NCI-H2107 (cell line): ENCODE measurements around the gene TNFAIP8L3.
"Not testable (repeated sequence)": the region's sequence is repeated elsewhere in the genome, so short reads cannot be mapped to it uniquely, and the experiment has no call there.

Experiments used
- DNase-seq: peaks from one replicate; lab custom pipeline; 2025; lab: John Stamatoyannopoulos, UW

Gene TNFAIP8L3

GRCh38 chr15:51060030-51060673 lies 34.6 kb downstream of the TNFAIP8L3 start:
- DNase-seq = no peak

GRCh38 chr15:51054535-51054934 lies 40.2 kb downstream of the TNFAIP8L3 start:
- DNase-seq = no peak

GRCh38 chr15:51053571-51053970 lies 41.1 kb downstream of the TNFAIP8L3 start:
- no peak for DNase-seq

GRCh38 chr15:51051776-51052175 lies 42.9 kb downstream of the TNFAIP8L3 start:
- no peak for DNase-seq

GRCh38 chr15:51049081-51049480 lies 45.6 kb downstream of the TNFAIP8L3 start:
- DNase-seq = no peak

- DNase-seq = no peak
These were observed 46.4 kb downstream of the TNFAIP8L3 start for GRCh38 chr15:51048308-51048707.

GRCh38 chr15:51046799-51047449 lies 47.8 kb downstream of the TNFAIP8L3 start:
- no peak for DNase-seq

- no peak for DNase-seq
These were observed 48.7 kb downstream of the TNFAIP8L3 start for GRCh38 chr15:51046016-51046415.

- no peak for DNase-seq
These were observed 50.5 kb downstream of the TNFAIP8L3 start for GRCh38 chr15:51044037-51044727.

- no peak for DNase-seq
These were observed 55.8 kb downstream of the TNFAIP8L3 start for GRCh38 chr15:51038974-51039319.

- no peak for DNase-seq
These were observed 56.3 kb downstream of the TNFAIP8L3 start for GRCh38 chr15:51038162-51038973.

GRCh38 chr15:51037474-51037873 lies 57.2 kb downstream of the TNFAIP8L3 start:
- DNase-seq = not testable (repeated sequence)

- DNase-seq = no peak
These were observed 63.9 kb downstream of the TNFAIP8L3 start for GRCh38 chr15:51030649-51031316.

- no peak for DNase-seq
These were observed 69.3 kb downstream of the TNFAIP8L3 start for GRCh38 chr15:51025454-51025846.

- DNase-seq = no peak
These were observed 69.8 kb downstream of the TNFAIP8L3 start for GRCh38 chr15:51024735-51025453.

GRCh38 chr15:51023499-51023898 lies 71.2 kb downstream of the TNFAIP8L3 start:
- DNase-seq = no peak

GRCh38 chr15:51022206-51022605 lies 72.5 kb downstream of the TNFAIP8L3 start:
- DNase-seq = no peak

GRCh38 chr15:51016615-51017014 lies 78.1 kb downstream of the TNFAIP8L3 start:
- no peak for DNase-seq

- no peak for DNase-seq
These were observed 83.5 kb downstream of the TNFAIP8L3 start for GRCh38 chr15:51011212-51011611.

GRCh38 chr15:51007131-51007666 lies 87.5 kb downstream of the TNFAIP8L3 start:
- no peak for DNase-seq
